H1 (cell line): ENCODE measurements around the gene NGEF. TPM values are rescaled to one million over a fixed set of nuclear protein-coding genes. Genes with fewer than 3 reads are reported as not detected.

Experiments used
- SIN3A ChIP-seq, 2 experiments: IDR thresholded peaks in 1 of 2; conservative IDR thresholded peaks in 1 of 2; 2 replicates each; pipeline ENCODE4 v1.6.1; 2011 to 2012; ENCODE audit warnings: low read length in 2 of 2, improper control_type of control experiment in 1 of 2, low read depth in 1 of 2, mild to moderate bottlenecking in 1 of 2
- SIRT6 ChIP-seq: IDR thresholded peaks from one replicate; pipeline ENCODE4 v1.7.1; 2012; ENCODE audit warnings: low read length, inconsistent platforms
- polyA plus RNA-seq, 7 experiments: library from polyadenylated mRNA; depleted of rRNA in 3 of 7; stranded (reverse) in 5 of 7; unstranded in 2 of 7; fragments of >200 nt in 5 of 7; fragments of 200-250 nt in 2 of 7; gene quantifications; 1 replicate in 5 of 7; 2 replicates in 1 of 7; 4 replicates in 1 of 7; pipeline versions ENCODE4 v1.2.1 to v1.2.3, GENCODE V29; 2011 to 2013; ENCODE audit warnings: missing spikeins in 2 of 7, mixed read lengths in 2 of 7
- total RNA-seq: library from RNA; stranded (reverse); fragmentation: NEBNext Ultra II Directional; extraction: Animal tissue kit (Norgen Biotek cat#: 25700); gene quantifications from 2 replicates; pipeline ENCODE4 v1.2.1, GENCODE V29; 2021

Gene NGEF
- total and polyA plus RNA-seq, 2 of the 8 experiments (the other 6 are each of a cell fraction or from before 2014, with no cell fraction given): 2.7 to 3.2 TPM

GRCh38 chr2:232976666-232977437, 36.2 kb downstream of the NGEF start (continued):
- TF ChIP-seq SIN3A (conservative IDR thresholded peaks at IDR 0.05 in 1 of 2, IDR thresholded peaks at IDR 0.05 in 1 of 2; ENCODE audit: low read depth in 1 of 2, low read length in 2 of 2) (no peak), SIRT6 (no peak)
- TF ChIP-seq, all 59 proteins: peak for 0
